Memory B cell (primary cell): Measurements from ENCODE around the gene MLST8.

Experiments used
- ATAC-seq: fragments of 150-1000 bp; cut with Tn5 transposase; 2 replicates; pipeline ENCODE4 v1.10.0; 2021; ENCODE audit warnings: low read depth, mild to moderate bottlenecking, moderate library complexity
- DNase-seq, 2 donors: peaks; one replicate each; pipeline ENCODE4 v3.0.0; 2022; ENCODE audit warnings: low spot score in 2 of 2
- H3K27ac Mint-ChIP-seq: one replicate; pipeline ENCODE4 v1.8.0; 2022; ENCODE audit warnings: mild to moderate bottlenecking, moderate library complexity, mixed read lengths
- H3K27me3 Mint-ChIP-seq: one replicate; pipeline ENCODE4 v1.8.0; 2022; ENCODE audit warnings: mixed read lengths
- H3K36me3 Mint-ChIP-seq: one replicate; pipeline ENCODE4 v1.8.0; 2022; ENCODE audit warnings: mild to moderate bottlenecking, mixed read lengths
- H3K4me1 Mint-ChIP-seq: one replicate; pipeline ENCODE4 v1.8.0; 2022; ENCODE audit warnings: mixed read lengths
- H3K4me3 Mint-ChIP-seq: one replicate; pipeline ENCODE4 v1.8.0; 2022; ENCODE audit warnings: mild to moderate bottlenecking, moderate library complexity, mixed read lengths
- H3K9me3 Mint-ChIP-seq: one replicate; pipeline ENCODE4 v1.8.0; 2022; ENCODE audit warnings: mixed read lengths

The MLST8 gene

DNA sequence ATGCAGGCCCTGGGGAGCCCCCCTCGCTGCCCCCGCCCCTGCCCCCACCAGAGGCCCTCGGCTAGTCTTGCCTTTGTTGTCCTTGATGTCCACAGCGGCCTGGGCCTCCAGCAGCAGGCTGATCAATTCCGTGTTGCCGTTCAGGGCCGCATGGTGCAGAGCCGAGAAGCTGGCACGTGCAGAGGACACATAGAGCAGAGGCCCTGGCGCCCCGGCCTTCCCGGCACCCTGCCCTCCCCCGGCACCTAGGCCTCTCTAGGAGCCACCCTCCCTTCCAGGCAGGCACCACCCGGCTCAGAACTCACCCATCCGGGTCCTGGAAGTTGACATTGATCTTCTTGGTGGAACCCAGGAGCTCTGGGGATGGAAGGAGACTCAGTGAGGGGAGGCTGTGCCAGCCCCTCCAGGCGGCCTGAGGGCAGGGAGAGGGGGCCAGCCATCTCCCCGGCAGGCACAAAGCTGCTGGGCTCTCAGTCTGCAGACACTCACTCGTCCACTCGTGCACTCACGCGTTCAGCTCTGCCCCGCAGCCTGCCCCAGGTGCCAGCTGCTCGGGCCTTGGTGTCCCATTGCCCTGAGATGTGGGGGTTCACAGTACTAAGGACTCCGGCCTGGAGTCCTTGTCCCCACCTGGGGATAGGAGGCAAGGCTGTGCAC lies 15.1 kb upstream of the MLST8 start:
- no peak for DNase-seq
- Mint-ChIP-seq H3K36me3 (no peaks in the 10 kb centered on the region), H3K27ac (no peak overlapping the region), H3K27me3 (peaks cover 12% of the 10 kb centered on the region), H3K4me3 (no peak overlapping the region), H3K9me3 (no peaks in the 10 kb centered on the region), H3K4me1 (peaks cover 4% of the 10 kb centered on the region)
- no peak for ATAC-seq

DNA sequence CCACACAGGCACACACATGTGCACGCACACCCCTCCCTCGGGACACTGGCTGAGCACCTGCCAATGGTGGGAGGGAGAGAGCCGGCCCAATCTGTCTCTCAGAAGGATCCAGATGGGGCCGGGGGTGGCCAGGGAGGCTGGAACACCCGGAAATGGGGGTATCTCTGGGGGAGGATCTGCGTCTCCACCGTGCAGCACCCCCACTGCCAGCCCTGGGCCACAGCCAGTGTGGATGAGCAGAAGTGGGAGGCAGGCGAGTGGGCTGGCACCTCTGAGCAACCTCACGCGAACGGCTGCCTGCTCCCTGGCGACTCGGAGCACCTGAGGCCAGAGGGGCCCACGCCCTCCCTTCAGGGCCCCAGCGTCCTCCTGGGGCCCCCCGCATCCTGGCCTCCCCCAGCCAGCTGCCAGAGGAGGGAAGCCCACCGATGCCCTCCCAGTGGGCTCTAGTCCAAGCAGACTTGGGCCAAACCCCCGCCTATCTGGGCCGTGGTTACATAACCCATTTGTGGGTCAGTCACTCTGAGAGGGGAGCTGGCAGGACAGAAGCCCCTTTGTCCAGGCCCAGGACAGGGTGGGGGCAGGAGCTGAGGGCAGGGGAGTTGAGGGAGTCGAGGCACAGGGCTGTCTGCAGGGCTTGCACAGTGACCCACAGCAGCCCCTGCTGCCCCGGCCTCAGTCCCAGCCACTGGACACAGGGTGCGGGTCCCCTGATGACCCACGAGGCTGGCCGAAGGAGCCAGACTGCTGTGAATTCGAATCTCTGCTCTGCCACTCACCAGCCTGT lies 14.4 kb upstream of the MLST8 start:
- H3K4me1 Mint-ChIP-seq: peaks cover 4% of the 10 kb centered on the region
- ATAC-seq: no peak
- no peaks in the 10 kb centered on the region for H3K9me3 Mint-ChIP-seq
- H3K27ac Mint-ChIP-seq: no peak overlapping the region
- no peak for DNase-seq
- H3K4me3 Mint-ChIP-seq: no peak overlapping the region
- no peaks in the 10 kb centered on the region for H3K36me3 Mint-ChIP-seq
- H3K27me3 Mint-ChIP-seq: peaks cover 12% of the 10 kb centered on the region

DNA sequence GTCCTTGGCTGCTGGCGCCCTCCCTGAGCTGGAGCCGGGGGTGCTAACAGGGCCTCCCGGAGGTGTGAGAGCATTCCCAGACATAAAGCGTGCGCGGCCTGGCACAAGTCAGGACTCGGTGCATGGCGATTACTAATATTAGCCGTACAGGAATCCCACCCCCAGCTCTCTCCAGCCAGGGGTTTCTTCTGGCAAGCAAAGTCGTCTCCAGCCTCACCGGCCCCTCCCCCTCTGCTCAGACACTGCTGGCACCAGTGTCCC lies 13.9 kb upstream of the MLST8 start:
- H3K9me3 Mint-ChIP-seq: no peaks in the 10 kb centered on the region
- peaks cover 4% of the 10 kb centered on the region for H3K4me1 Mint-ChIP-seq
- H3K4me3 Mint-ChIP-seq: no peak overlapping the region
- H3K27me3 Mint-ChIP-seq: peaks cover 12% of the 10 kb centered on the region
- DNase-seq: no peak
- no peaks in the 10 kb centered on the region for H3K36me3 Mint-ChIP-seq
- no peak overlapping the region for H3K27ac Mint-ChIP-seq
- ATAC-seq: no peak

DNA sequence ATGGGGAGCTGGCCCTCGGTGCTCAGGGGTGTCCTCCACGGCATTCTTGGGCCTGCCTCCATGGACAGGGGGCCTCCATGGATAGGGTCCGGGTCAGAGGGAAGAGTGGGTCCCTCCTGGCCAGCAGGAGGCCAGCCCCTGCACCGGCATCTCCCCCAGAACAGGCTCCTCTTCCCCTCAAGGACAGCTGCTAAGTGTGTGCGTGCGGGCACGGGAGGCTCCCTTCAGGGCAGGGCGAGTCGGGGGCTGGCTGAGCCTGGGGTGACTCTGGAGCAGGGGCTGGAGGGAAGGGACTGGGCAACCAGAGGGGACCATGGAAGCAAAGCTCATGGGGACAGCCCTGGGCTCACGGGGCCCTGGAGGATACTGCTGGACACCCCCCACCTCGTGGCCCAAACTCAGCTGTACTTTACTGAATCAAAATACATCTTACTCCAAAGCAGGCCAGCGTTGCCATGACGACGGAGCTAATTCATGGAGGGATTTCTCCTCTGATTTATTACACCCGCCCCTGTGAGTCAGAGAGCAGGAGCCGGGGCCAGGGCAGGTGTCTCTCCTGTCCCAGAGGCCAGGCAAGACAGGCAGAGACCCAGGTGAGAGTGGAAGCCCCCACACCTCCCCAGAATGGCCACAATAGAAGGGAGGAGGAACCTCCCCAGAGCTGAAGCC lies 11.0 kb upstream of the MLST8 start:
- no peak overlapping the region for H3K4me3 Mint-ChIP-seq

DNA sequence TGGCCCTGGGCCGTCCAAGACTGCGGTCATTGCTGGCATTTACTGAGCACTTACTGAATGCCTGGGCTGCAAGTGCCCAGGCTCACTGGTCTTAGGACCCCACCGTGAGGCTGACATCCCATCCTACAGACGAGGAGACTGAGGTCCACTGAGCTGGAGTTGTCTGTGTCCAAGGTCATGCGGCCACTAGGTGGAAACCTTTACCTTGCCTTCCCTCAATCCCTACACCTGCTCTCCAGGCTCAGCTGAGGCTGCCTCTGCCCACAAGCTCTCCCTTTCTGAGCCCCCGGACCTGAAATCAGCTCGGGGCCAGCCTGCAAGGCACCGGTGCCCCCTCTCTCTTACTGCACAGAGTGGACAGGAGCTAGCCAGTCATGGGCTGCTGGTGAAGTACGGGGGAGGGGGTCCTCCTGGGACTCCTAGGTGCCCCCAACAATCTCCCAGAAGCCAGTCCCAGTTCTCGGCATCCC lies 10.4 kb upstream of the MLST8 start:
- Mint-ChIP-seq H3K9me3 (no peaks in the 10 kb centered on the region), H3K27me3 (peaks cover 17% of the 10 kb centered on the region), H3K4me1 (peaks cover 8% of the 10 kb centered on the region), H3K36me3 (no peaks in the 10 kb centered on the region), H3K4me3 (peak overlapping the region; percentile 27), H3K27ac (no peak overlapping the region)
- DNase-seq (peak; percentile 51 to 52), ATAC-seq (peak; percentile 86)

More for the DNA sequence above, 11.0 kb upstream of the MLST8 start:
- no peaks in the 10 kb centered on the region for H3K9me3 Mint-ChIP-seq
- no peak overlapping the region for H3K27ac Mint-ChIP-seq
- no peaks in the 10 kb centered on the region for H3K36me3 Mint-ChIP-seq
- H3K27me3 Mint-ChIP-seq: peaks cover 17% of the 10 kb centered on the region
- no peak for ATAC-seq
- peaks cover 8% of the 10 kb centered on the region for H3K4me1 Mint-ChIP-seq
- DNase-seq: no peak

DNA sequence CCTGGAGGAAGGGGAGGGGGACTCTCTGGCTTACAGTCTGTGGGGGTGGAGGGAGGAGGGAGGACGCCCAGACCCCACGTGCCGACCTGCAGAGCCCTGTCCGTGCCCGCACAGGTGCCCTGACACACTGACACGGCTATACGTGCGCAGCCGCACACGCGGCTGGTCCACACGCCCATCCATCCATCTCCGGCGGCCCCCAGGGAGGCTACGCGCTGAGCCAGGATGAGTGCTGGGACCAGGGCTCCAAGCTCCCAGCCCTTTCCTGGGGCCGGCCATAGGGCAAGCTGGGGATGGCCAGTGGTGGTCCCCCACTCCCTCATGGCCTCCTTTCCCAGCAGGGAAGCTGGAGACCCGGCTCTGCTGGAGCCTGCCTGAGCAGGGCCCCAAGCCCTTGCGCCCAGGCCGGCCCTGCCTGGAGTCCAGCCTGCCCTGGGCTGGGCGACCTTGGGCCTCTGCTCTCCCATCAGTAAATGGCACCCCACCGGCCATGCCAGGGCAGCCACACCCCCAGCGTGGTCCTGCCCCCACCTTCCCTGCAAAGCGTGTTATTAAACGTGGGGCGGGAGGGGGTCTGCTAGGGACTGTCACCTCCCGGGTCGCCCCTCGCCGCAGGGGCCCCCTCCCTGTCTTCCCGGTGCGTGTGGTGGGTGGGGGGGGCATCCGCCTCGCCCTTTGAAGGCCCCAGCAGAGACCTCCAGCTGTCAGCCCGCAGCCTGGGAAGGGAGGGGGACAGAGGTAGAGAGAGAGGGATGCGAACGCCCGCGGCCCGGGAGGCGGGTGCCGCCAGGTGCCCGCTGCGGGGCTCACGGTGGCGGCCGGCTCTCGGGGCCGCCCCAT lies 9.7 kb upstream of the MLST8 start:
- Mint-ChIP-seq H3K27ac (no peak overlapping the region), H3K9me3 (no peaks in the 10 kb centered on the region), H3K4me1 (peaks cover 8% of the 10 kb centered on the region), H3K27me3 (peaks cover 17% of the 10 kb centered on the region), H3K36me3 (no peaks in the 10 kb centered on the region), H3K4me3 (peak overlapping the region; percentile 64)
- DNase-seq: no peak
- peak; percentile 28 for ATAC-seq

DNA sequence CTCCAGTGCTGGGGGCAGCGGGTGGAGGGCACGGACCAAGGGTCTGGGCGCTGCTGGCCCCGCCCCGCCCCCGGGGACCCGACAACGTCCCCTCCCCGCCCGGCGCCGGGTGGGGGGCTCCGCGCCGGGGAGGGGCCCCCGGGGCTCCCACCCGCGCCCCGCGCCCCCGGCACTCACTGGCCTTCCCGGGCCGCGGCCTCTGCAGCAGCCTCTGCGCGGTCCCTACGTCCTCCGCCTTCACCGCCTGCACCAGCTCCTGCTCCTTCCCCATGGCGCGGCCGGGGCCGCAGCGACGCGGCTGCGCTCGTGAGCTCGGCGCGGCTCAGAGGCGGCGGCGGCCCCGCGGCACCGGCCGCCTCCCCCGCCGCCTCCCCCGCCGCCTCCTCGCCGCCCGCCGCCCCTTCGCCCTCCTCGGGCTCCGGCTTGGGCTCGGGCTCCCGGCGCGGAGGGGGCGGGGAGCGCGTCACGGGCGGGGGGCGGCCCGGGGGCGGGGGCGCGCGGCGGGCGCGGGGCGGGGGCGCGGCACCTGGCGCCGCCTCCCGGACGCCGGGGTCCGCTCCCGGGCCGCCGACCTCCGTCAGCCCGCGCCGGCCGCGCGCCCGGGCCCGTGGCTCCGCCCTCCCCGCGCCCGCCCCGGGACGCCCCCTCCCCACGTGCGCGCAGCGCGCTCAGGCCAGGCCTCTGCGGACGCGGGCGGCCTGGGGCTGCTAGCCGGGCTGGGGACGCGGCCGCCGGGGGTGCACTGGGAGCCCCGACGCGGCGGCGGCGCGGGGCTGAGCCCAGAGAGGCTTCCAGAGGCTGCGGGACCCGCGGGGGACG lies 8.9 kb upstream of the MLST8 start, which contains the start of gene CASKIN1:
CASKIN1 (minus strand) TSS at position 444 of the 819 bp plus-strand sequence; CDS start at position 271, 173 bp downstream.
- Mint-ChIP-seq H3K4me1 (peaks cover 8% of the 10 kb centered on the region), H3K4me3 (peak within 1 kb of the TSS; percentile 79), H3K27ac (no peak within 1 kb of the TSS), H3K9me3 (no peaks in the 10 kb centered on the region), H3K27me3 (peaks cover 17% of the 10 kb centered on the region), H3K36me3 (no peaks in the 10 kb centered on the region)
- DNase-seq (no peak), ATAC-seq (peak; percentile 53)

DNA sequence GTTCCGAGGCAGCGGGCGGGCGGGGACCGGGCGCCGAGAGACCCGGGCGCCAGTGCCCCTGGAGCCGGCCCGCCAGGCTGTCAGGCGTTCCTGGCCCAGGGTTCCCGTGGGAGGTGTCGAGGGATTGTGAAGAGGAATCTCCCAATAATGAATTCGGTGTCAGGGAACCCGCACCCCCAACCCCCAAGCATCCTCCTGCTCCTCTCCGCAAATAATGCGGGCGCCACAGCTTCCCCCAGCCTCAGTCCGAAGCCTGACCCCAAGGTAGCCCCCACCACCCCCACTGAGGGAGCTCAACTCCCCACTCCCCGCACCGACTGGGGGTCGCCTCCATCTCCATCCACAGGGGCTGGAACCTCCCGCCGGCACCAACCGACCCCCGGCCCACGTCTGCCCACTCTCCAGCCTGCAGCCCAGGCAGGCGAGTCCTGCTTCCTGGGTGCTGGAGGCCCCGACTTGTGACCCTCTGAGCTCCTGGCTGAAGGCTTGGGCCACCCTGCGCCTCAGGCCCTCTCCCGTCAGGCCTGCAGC lies 8.2 kb upstream of the MLST8 start:
- Mint-ChIP-seq H3K27me3 (peaks cover 17% of the 10 kb centered on the region), H3K27ac (no peak overlapping the region), H3K4me3 (peak overlapping the region; percentile 79), H3K36me3 (no peaks in the 10 kb centered on the region), H3K9me3 (no peaks in the 10 kb centered on the region), H3K4me1 (peaks cover 8% of the 10 kb centered on the region)
- no peak for DNase-seq
- no peak for ATAC-seq

DNA sequence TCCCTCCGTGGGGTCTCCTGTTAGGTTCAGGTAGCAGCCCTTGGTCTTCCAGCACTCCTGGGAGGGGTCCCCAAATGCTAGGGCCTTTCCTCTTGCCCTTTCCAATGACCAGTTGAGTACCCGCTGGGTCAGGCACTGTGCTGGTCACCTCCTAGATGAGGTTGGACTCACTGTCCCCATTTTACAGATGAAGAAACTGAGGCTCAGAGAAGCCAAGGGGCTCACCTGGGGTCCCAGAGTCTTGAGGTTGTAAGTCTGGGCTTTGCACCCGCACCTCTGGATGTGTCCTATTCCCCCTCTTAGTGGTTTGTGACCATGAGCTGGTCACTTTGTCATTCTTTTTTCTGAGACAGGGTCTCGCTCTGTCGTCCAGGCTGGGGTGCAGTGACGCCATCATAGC lies 7.5 kb upstream of the MLST8 start:
- no peak for ATAC-seq
- Mint-ChIP-seq H3K9me3 (no peaks in the 10 kb centered on the region), H3K4me1 (peaks cover 8% of the 10 kb centered on the region), H3K27ac (no peak overlapping the region), H3K4me3 (peak overlapping the region; percentile 41), H3K27me3 (peaks cover 12% of the 10 kb centered on the region), H3K36me3 (no peaks in the 10 kb centered on the region)
- no peak for DNase-seq

DNA sequence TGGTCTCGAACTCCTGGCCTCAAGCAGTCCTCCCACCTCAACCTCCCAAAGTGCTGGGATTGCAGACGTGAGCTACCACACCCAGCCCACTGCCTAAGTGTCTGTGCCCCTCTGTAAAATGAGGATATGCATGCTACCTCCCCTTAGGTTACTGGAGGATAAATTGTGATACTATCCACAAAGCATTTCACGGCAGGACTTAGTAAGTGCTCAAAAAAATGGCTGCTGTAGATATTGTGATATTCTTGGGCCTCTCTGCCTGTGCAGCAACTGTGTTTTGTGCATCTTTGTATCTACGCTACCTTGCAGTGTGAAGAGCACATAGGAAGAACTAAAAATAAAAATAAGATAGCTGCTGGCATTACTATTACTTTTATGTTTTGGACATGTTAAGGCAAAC lies 7.0 kb upstream of the MLST8 start:
- no peaks in the 10 kb centered on the region for H3K9me3 Mint-ChIP-seq
- peak overlapping the region; percentile 39 for H3K4me3 Mint-ChIP-seq

DNA sequence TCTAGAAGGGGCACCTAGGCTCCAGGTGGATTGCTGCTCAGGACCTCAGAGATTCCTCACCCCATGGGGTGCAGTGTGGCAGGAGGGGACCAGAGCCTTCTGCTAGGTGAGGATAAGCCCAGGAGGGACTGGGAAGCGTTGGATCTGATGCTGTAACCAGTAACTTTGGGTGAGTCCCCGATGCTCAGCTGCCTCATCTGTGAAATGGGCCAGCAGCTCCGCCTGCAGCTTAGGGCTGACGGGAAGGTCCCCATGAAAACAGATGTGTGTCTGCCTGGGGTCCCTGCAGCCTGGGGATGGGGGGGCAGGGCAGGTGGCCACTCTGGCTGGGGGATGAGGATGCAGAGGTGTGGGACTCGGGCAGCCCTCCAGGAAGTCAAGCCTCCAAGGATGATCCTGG lies 6.2 kb upstream of the MLST8 start:
- Mint-ChIP-seq H3K36me3 (no peaks in the 10 kb centered on the region), H3K27ac (no peak overlapping the region), H3K4me1 (peaks cover 12% of the 10 kb centered on the region), H3K4me3 (no peak overlapping the region), H3K27me3 (peaks cover 10% of the 10 kb centered on the region), H3K9me3 (no peaks in the 10 kb centered on the region)
- ATAC-seq (no peak), DNase-seq (no peak)

More for the DNA sequence above, 7.0 kb upstream of the MLST8 start:
- Mint-ChIP-seq H3K27ac (no peak overlapping the region), H3K36me3 (no peaks in the 10 kb centered on the region), H3K27me3 (peaks cover 12% of the 10 kb centered on the region), H3K4me1 (peaks cover 8% of the 10 kb centered on the region)
- no peak for DNase-seq
- ATAC-seq: no peak

DNA sequence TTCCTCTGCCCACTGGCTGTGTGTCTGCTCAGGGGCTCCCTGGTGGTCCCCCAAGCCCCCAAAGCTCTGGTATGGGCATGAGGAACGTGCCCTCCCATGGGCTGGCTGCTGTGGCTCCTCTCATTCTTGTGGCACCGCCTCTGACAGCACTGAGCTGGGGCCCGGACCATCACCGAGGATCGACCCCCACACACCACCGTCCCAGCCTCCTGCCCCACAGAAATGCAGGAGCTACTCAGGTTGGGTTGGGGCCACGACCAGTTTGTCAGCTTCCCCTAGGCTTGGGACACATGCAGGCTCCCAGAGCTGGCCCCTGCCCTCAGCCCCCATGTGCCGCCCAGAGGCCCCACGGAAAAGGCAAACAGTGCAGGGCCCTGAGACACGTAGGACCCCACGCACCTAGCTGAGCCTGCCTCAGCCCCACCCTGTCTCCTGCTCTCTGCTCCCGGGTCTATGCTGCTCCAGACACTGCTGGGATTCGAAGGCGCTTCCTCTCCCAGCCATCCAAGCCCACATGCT lies 5.6 kb upstream of the MLST8 start:
- Mint-ChIP-seq H3K36me3 (no peaks in the 10 kb centered on the region), H3K4me3 (no peak overlapping the region), H3K27me3 (peaks cover 9% of the 10 kb centered on the region), H3K4me1 (peaks cover 16% of the 10 kb centered on the region), H3K27ac (no peak overlapping the region), H3K9me3 (no peaks in the 10 kb centered on the region)
- DNase-seq (no peak), ATAC-seq (no peak)

DNA sequence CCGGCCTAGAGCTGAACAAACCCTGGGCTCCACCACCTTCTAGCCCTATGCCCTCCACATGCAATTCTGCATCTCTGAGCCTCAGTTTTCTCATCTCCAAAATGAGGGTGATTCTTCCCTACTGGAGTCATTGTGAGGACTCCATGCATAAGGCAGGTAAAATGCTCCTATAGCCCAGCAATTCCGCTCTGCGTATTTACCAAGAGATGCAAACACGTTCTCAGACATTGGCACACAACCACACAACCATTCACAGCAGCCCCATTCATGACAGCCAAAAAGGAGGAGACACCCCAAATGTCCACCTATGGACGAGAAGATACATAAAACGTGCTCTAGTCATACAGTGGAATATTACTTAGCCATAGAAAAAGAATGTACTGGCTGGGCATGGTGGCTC lies 4.9 kb upstream of the MLST8 start:
- Mint-ChIP-seq H3K4me1 (peaks cover 13% of the 10 kb centered on the region), H3K36me3 (no peaks in the 10 kb centered on the region), H3K27ac (no peak overlapping the region), H3K4me3 (no peak overlapping the region), H3K27me3 (peaks cover 5% of the 10 kb centered on the region), H3K9me3 (no peaks in the 10 kb centered on the region)
- ATAC-seq (no peak), DNase-seq (no peak)
